Measurements from ENCODE around the gene CCNE1.

The CCNE1 gene

DNA sequence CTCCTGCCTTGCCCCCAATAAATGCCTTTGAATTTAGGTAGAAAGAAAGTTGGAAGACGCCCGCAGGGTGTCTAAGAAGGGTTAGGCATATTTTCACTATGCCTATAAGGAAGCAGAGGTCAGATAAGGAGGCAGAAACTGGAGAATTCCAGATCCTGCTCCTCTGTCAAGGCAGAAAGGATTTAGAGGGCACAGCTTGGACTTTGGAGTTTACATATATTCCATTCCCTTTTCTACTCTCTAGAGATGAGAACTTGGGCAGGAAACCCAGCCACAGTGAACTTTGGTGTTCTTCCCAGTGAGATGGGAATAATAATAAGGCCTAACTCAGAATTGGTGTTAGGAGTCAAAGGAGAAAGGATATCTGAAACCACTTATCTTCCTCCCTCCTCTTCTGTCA lies 37.4 kb downstream of the CCNE1 start:
- DNase-seq, result no peak

DNA sequence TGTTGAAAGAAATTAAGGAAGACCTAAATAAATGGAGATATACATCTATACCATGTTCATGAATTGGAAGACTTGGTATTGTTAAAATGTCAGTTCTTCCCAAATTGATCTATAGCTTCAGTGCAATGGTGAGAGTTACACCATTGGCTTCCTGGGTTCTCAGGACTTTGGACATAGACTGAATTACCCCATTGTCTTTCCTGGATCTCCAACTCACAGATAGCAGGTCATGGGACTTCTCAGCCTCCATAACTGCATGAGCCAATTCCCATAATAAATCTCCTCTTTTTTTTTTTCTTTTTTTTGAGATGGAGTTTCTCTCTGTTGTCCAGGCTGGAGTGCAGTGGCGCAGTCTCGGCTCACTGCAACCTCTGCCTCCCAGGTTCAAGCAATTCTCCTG lies 38.7 kb downstream of the CCNE1 start:
- no peak for DNase-seq

DNA sequence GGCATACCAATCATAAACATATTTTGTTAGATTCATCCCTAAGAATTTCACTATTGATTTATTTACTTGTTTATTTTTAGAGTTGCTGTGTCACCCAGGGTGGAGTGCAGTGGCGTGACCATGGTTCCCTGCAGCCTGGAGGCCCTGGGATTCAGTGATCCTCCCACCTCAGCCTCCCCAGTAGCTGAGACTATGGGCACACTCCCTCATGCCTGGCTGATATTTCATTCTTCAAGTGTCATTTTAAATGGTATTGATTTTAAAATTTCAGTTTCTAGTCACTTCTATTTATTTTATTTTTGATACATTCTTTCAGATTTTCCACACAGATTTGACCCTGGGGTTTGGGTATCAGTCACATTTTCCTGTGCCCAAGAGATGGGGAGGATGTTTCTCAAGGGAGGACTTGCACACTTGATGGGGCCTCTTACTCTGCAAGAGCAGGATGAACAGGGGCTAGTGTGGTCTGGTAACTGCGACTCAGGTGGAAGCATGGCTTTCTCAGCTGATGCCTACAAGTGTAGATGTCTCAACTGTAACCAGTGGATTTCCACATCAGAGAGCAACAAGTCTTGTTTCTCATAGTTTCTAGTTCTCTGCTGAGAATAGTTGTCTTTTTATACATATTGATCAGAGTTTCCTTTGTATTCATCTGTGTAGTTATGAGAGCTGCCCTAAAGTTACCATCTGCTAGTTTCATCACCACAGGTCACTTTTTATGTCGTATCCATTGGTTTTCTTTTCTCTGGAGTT lies 40.2 kb downstream of the CCNE1 start:
- DNase-seq, result no peak

DNA sequence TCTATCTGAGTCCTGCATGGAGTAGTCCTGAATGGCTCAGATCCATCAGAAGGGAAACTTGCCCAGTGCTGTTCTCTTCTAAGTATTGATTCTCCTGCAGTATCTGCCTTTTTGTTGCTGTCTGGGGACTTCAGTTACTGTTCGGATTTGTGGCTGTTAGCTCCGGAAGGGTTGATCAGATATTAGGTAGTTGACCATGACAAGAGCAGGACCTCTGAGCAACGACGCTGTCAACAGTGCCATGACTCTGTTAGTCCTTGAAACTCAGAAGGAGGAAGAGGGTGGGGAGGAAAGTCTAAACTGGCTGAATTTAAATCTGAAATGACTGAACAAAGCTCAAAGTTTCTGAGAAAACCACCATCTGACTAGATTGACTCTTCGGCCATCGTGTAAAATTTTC lies 42.2 kb downstream of the CCNE1 start:
- DNase-seq, result no peak

DNA sequence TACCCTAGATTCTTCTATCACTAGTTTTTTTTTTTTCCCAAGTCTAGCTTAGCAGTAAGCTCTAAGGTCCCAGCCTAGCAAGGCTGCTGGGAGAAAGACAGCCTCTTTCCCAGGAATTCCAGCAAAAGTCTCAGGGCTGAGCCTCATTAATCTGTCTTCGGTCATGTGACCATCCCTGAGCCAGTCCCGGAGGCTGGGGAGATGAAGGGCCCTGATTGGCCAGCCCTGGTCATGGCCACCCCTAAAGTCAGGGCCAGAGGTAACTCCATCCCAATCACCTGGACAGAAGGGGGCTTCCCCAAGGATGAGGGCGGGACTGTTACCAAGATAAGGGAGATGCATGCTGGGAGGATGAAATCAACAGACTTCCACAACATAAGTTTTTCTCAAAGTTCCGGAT lies 43.3 kb downstream of the CCNE1 start:
- no peak for DNase-seq

DNA sequence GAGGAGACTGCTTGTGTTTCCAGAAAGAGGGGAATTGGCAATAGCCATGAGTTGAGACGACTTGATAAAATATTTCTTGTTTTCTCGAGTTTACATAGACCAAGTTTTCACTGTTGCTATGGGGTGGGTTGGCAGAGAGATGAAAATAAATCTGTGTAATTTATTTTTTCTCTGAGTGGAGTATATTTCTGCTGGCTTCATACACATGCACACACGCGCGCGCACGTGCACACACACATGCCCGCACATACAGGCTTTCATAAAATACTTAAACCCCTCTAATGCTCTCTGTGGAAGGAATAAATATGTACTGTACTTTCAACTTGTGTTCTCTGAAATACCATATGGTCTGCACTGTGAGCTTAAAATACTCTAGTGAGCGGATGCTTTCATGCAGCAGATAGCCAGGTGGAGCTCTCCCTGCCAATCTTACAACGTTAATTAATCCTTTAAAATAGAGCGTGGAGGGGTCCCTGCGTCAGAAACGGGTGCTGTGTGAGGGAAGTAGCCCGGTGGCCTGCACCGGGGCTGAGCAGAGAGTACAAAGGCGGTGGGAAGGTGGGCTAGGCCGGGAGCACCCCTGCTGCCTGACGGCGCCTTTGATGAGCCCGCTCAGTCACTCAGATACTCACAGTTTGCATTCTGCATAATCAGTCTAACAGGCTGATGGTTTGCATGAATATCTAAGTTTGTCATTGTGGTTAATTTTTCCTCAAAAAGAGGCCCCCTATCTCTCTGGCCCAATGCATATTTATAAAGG lies 44.1 kb downstream of the CCNE1 start:
- DNase-seq, result no peak

DNA sequence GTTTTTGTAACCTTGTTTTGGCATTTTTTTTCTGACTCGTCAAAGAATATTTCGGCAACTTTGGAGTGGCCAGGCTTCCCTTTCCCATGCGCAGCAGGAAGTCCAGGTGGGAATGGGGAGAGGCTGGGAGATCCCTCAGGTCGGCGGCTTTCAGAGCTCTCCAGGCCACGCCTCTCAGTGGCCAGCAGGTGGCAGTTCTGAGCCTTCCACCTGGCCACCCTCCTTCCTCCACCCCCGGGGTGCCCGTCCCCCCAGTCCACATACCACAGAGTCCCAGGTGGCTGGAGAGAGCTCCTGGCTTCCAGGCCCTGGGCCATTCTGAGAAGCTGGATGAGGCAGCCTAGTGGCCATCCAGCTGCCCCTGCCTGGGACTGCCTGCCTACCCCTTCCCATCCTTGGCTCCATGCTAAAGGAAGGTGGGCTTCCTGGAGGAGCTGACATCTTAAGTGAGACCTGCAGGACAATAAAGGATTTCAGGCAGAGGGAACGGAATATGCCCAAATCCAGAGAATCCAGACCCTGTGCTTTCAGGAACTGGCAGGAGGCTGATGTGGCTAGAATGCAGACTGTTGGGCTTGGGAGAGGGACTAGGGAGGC lies 46.3 kb downstream of the CCNE1 start:
- DNase-seq, result no peak

DNA sequence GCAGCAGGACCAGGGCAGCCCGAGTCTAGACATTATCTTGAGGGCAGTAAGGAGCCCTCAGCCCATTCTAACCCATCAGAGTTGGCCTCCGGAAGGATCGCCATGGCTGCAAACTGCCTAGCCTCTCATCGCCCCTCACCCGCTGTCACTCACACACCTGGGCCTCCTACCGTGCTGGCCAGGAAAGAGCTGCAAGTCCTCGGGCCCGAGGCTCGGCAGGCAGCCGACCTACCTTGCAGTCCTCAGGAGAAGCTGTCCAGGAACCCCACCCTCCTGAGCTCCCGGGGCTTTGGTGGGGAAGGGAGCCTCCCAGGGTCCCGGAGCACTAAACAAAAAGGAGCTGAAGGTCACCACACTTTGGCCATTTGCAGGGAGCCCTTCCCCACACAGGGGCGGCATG lies 46.8 kb downstream of the CCNE1 start:
- DNase-seq, result no peak

DNA sequence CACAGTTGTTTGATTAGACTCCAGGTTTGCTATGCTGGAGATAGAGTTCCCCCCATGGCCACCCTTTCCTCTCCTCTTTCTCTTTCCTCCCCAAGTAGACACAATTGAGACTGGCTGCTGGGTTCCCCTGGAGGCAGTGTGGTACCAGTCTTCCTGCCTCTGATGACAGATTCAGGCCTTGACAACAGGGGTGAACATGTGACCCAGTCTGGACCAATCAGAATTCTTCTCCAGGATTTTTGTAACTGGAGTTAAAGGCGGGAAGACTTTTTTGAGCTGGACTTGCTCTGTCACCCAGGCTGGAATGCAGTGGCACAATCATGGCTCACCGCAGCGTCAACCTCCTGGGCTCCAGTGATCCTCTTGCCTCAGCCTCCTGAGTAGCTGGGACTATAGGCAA lies 48.7 kb downstream of the CCNE1 start:
- DNase-seq, result no peak

DNA sequence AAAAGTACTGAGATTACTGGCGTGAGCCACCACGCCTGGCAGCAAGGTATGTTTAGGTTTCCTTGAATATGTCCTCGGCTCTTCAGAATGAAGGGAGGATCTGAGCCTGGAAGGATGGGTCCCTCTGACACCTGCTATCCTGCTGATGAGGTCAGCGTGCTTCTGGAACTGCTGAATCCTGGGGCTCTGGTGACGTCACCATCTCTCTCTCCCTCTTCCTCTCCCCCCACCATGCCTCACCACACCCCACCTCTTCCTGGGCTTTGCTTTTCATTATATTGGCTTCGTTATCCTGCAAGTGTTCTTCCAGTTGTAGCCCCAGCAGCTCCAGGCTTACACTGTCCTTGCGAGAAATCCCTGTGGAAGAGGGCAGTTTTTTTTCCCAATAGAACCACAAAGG lies 49.8 kb downstream of the CCNE1 start:
- no peak for DNase-seq

DNA sequence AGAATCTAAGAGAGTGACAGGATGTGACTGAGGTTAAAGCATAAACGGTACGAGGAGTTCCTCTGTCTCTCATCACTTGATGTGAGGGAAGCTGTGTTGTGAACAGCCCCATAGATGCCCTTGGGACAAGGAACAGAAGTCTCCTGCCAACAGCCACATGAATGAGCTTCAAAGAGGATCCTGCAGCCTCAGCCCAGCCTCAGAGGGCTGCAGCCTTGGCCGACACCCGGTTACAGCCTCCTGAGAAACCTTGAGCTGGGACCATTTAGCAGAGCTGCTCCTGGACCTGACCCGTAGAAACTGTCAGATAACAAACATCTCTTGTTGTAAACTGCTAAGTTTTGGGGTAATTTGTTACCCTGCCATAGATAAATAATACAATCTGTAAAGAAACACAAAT lies 54.2 kb downstream of the CCNE1 start:
- DNase-seq, result no peak

DNA sequence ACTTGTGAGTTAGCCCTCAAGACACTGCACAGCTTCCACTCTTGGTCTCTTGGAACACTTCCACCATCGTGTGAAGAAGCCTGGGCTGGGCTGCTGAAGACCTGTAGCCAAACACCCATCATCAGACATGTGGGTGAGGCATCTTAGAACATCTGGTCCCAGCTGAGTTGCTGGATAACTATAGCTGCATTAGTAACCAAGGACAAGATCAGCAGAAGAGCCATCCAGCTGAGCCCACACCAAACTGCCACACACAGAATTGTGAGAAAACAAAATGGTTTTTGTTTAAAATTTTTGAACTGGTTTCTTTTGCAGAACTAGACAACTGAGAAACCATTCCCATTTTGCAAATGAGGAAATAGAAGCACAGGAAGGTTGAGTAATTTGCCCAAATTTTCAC lies 56.2 kb downstream of the CCNE1 start:
- no peak for DNase-seq

DNA sequence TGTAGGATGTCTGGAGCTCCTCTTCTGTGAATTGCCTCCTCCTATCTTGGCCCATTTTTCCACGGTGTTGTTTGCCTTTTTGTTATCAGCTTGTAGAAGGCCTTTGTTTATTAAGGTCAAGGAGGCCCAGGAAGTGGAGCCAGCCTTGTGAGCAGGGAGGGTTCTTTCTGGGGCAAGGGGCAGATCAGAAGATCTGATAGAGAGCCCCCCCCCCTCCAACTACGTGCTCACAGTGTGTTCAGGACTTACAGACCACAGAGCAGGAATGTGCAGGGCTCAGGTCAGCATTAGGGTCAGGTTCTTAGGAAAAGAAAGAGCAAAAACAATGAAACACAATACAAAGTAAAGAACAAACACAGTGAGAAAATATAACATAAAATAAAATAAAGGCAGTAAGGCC lies 59.4 kb downstream of the CCNE1 start:
- no peak for DNase-seq

DNA sequence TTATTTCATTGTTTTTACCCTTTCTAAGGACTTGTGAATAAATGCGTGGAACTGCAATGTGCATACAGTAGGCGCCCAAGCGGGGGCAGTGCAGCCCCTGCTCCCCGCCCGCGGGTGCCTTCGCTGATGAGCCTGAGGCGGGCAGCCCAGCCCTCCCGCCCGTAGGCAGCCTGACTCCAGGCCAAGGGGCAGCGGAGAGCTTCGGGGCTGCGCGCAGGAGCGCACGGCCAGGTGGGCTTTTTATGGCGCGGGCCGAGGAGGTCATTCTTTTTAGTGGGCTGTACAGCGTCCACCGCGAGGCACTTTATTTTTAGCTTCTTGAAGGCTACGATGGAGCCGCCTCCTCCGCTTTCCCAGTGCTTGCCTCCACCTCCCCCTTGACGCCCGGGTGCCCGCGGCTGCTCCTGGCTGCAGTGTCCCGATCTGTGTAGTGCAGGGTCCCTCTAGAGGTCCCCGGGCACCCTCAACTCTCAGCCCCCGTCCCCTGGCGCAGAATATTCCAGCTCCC lies 60.5 kb downstream of the CCNE1 start:
- DNase-seq, result no peak

DNA sequence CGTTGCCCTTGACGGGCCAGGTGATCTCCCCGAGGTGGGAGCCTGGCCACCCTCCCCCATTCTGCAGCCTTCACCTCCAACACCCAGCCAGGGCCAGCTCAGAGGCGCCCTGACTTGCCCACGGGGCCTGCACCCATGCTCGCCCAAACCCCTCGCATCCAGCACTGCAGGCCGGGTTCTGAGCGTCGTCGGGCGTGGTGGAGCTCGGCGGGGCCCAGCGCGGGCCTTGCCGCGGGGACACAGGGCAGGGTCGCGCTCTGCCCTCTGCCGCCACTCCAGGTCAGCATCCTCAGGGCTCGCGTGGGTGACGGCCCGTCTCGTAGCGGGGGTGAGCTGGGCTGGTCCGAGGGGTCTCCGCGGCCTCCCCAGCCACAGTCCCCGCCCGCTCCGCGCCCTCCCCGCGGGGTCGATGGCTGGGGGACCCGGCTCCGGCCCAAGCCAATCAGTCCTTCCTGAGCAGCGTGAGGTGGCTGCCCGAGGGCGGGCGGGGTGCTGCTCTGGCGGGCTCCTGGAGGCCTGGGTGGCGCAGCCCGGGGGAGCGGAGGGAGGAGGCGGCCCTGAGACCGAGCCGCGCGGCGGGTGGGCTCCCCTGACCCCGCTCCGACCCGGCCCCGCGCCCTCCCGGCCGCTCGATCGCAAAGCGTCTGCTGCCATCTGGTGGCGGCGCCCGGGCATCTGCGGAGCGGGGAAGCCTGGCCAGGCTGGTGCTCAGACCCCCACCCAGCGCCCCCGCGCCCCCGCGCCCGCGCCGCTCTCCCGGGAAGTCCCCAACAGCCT lies 61.4 kb downstream of the CCNE1 start:
- peak; percentile 45 for DNase-seq
